HUDEP-2 (cell line): ENCODE results near the gene MMP11.
"Not testable (repeated sequence)": the region's sequence is repeated elsewhere in the genome, so short reads cannot be mapped to it uniquely, and the experiment has no call there.

Experiments used
- DNase-seq, 76 experiments: peaks; one replicate each; lab custom pipeline; 2025; ENCODE audit not compliant: unreplicated experiment in 76 of 76; lab: John Stamatoyannopoulos, UW

MMP11 gene

GRCh38 chr22:23772649-23773473 is at the start of gene MMP11:
MMP11 (plus strand) TSS chr22:23772849; CDS start chr22:23772871, 22 bp downstream.
- DNase-seq, result peak in 41 of 76 experiments; percentile 2 to 65 (median 32)

- DNase-seq, result not testable (repeated sequence)
Observed at GRCh38 chr22:23728108-23728507, 44.5 kb upstream of the MMP11 start.

- DNase-seq, result no peak
Observed at GRCh38 chr22:23737696-23738095, 35.0 kb upstream of the MMP11 start.

GRCh38 chr22:23742505-23743264 is 30.0 kb upstream of the MMP11 start:
- no peak for DNase-seq

- DNase-seq, result no peak
Observed at GRCh38 chr22:23743303-23743705, 29.3 kb upstream of the MMP11 start.

- no peak for DNase-seq
Observed at GRCh38 chr22:23744001-23744400, 28.6 kb upstream of the MMP11 start.

GRCh38 chr22:23744485-23744884 is 28.2 kb upstream of the MMP11 start:
- no peak for DNase-seq

- DNase-seq, result no peak
Observed at GRCh38 chr22:23745791-23746190, 26.9 kb upstream of the MMP11 start.

- DNase-seq, result no peak
Observed at GRCh38 chr22:23749841-23750301, 22.8 kb upstream of the MMP11 start.

GRCh38 chr22:23750367-23750713 is 22.3 kb upstream of the MMP11 start:
- DNase-seq, result peak in 1 of 76 experiments; percentile 43

GRCh38 chr22:23750714-23751440 is 21.8 kb upstream of the MMP11 start, which contains the start of gene ZNF70:
ZNF70 (minus strand) TSS chr22:23751112; CDS start chr22:23745140, 5,972 bp downstream.
- DNase-seq, result peak in 70 of 76 experiments; percentile 11 to 86 (median 66)

GRCh38 chr22:23751441-23751996 is 21.1 kb upstream of the MMP11 start:
- peak in 4 of 76 experiments; percentile 28 to 63 (median 40) for DNase-seq

GRCh38 chr22:23752090-23752691 is 20.5 kb upstream of the MMP11 start:
- no peak for DNase-seq

- no peak for DNase-seq
Observed at GRCh38 chr22:23752750-23753149, 19.9 kb upstream of the MMP11 start.

- DNase-seq, result no peak
Observed at GRCh38 chr22:23753385-23753784, 19.3 kb upstream of the MMP11 start.

GRCh38 chr22:23754220-23754919 is 18.3 kb upstream of the MMP11 start, which contains the start of gene VPREB3:
VPREB3 (minus strand) TSS chr22:23754425; CDS start chr22:23754363, 62 bp downstream.
- no peak for DNase-seq

GRCh38 chr22:23754980-23755636 is 17.5 kb upstream of the MMP11 start:
- DNase-seq, result no peak

GRCh38 chr22:23755711-23756110 is 16.9 kb upstream of the MMP11 start:
- DNase-seq, result no peak

- DNase-seq, result no peak
Observed at GRCh38 chr22:23756891-23757290, 15.8 kb upstream of the MMP11 start.
